C4-2B (cell line): ENCODE results near the gene SLC9A9.

ENCODE experiments used
- ZFX ChIP-seq: fragments of 450-650 bp; IDR thresholded peaks from 2 replicates; pipeline ENCODE4 v1.6.1; 2017
- TF ChIP-seq, protein P1 (sequence below): fragments of 450-650 bp; conservative IDR thresholded peaks from 2 replicates; pipeline ENCODE4 v1.5.1; 2017; ENCODE audit warnings: mild to moderate bottlenecking

DNA sequence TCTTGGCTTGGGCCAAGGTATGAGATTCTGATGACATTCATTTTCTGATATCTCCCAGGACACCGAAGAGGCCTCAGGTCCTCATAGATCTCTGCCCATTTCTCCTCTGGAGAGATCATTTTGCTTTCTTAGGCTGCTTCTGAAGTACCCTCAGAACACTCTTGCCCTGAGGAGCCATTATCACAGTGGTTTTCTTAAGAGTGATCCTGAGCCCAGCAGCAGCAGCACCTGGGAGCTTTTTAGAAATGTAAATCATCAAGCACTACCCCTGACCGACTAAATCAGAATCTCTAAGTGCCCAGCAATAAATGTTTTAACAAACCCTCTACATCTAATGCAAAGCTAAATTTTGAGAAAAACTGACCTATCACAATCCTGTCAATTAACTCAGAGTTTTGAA, 40.6 kb upstream of the SLC9A9 start:
- TF ChIP-seq, protein P1, sequence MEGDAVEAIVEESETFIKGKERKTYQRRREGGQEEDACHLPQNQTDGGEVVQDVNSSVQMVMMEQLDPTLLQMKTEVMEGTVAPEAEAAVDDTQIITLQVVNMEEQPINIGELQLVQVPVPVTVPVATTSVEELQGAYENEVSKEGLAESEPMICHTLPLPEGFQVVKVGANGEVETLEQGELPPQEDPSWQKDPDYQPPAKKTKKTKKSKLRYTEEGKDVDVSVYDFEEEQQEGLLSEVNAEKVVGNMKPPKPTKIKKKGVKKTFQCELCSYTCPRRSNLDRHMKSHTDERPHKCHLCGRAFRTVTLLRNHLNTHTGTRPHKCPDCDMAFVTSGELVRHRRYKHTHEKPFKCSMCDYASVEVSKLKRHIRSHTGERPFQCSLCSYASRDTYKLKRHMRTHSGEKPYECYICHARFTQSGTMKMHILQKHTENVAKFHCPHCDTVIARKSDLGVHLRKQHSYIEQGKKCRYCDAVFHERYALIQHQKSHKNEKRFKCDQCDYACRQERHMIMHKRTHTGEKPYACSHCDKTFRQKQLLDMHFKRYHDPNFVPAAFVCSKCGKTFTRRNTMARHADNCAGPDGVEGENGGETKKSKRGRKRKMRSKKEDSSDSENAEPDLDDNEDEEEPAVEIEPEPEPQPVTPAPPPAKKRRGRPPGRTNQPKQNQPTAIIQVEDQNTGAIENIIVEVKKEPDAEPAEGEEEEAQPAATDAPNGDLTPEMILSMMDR = no peak
- no peak for TF ChIP-seq ZFX
